Subcutaneous abdominal adipose tissue (tissue), 5 donors: ENCODE results near the gene PI3.

ENCODE experiments used
- H3K27ac ChIP-seq: one replicate; pipeline ENCODE4 v1.7.0; 2013; ENCODE audit warnings: low read depth, mild to moderate bottlenecking, inconsistent platforms, low read length, moderate library complexity
- H3K27me3 ChIP-seq, 5 donors: one replicate each; pipeline ENCODE4 v1.7.0; 2013; ENCODE audit warnings: low read length in 5 of 5, inconsistent platforms in 1 of 5; ENCODE audit not compliant: control insufficient read depth in 5 of 5, insufficient read depth in 4 of 5
- H3K36me3 ChIP-seq, 5 donors: one replicate each; pipeline ENCODE4 v1.7.0; 2013; ENCODE audit warnings: low read length in 5 of 5; ENCODE audit not compliant: control insufficient read depth in 5 of 5, insufficient read depth in 5 of 5
- H3K4me1 ChIP-seq, 5 donors: one replicate each; pipeline ENCODE4 v1.7.0; 2013; ENCODE audit warnings: low read length in 5 of 5, mild to moderate bottlenecking in 3 of 5, moderate library complexity in 1 of 5; ENCODE audit not compliant: control insufficient read depth in 5 of 5, insufficient read depth in 5 of 5
- H3K4me3 ChIP-seq, 5 donors: one replicate each; pipeline ENCODE4 v1.7.0; 2013; ENCODE audit warnings: low read length in 5 of 5, low read depth in 1 of 5
- H3K9ac ChIP-seq, 5 donors: one replicate each; pipeline ENCODE4 v1.7.0; 2013; ENCODE audit warnings: low read length in 5 of 5, mild to moderate bottlenecking in 4 of 5, moderate library complexity in 3 of 5
- H3K9me3 ChIP-seq, 5 donors: one replicate each; pipeline ENCODE4 v1.7.0; 2013; ENCODE audit warnings: low read length in 5 of 5; ENCODE audit not compliant: control insufficient read depth in 5 of 5
- donor health status: healthy.
- donor health status: healthy.
- donor health status: healthy.
- donor health status: healthy.
- donor health status: healthy.

PI3 gene

GRCh38 chr20:45181639-45182038, 6.9 kb downstream of the PI3 start:
- no peak overlapping the region for H3K4me3 ChIP-seq
- peaks cover 0 to 5% (median 0%) of the 10 kb centered on the region in 5 donors for H3K27me3 ChIP-seq
- H3K27ac ChIP-seq = no peak overlapping the region
- no peak overlapping the region for H3K9ac ChIP-seq
- H3K36me3 ChIP-seq = no peaks in the 10 kb centered on the region
- no peaks in the 10 kb centered on the region for H3K9me3 ChIP-seq
- H3K4me1 ChIP-seq = no peaks in the 10 kb centered on the region

- H3K9me3 ChIP-seq = no peaks in the 10 kb centered on the region
- no peaks in the 10 kb centered on the region for H3K4me1 ChIP-seq
- no peak overlapping the region for H3K27ac ChIP-seq
- H3K9ac ChIP-seq = no peak overlapping the region
- H3K4me3 ChIP-seq = no peak overlapping the region
- no peaks in the 10 kb centered on the region for H3K36me3 ChIP-seq
- H3K27me3 ChIP-seq = peaks cover 0 to 5% (median 0%) of the 10 kb centered on the region in 5 donors
Measured at GRCh38 chr20:45183084-45183483, 8.4 kb downstream of the PI3 start.

GRCh38 chr20:45187693-45188092, 13.0 kb downstream of the PI3 start:
- H3K9ac ChIP-seq = no peak overlapping the region
- H3K27ac ChIP-seq = no peak overlapping the region
- no peaks in the 10 kb centered on the region for H3K4me1 ChIP-seq
- peaks cover 0 to 3% (median 2%) of the 10 kb centered on the region in 5 donors for H3K27me3 ChIP-seq
- H3K36me3 ChIP-seq = no peaks in the 10 kb centered on the region
- H3K9me3 ChIP-seq = no peaks in the 10 kb centered on the region
- no peak overlapping the region for H3K4me3 ChIP-seq

- no peak overlapping the region for H3K27ac ChIP-seq
- H3K36me3 ChIP-seq = no peaks in the 10 kb centered on the region
- no peak overlapping the region for H3K9ac ChIP-seq
- H3K4me3 ChIP-seq = no peak overlapping the region
- H3K27me3 ChIP-seq = peaks cover 0 to 3% (median 2%) of the 10 kb centered on the region in 5 donors
- no peaks in the 10 kb centered on the region for H3K4me1 ChIP-seq
- no peaks in the 10 kb centered on the region for H3K9me3 ChIP-seq
Measured at GRCh38 chr20:45189067-45189609, 14.4 kb downstream of the PI3 start.

GRCh38 chr20:45189861-45190260, 15.2 kb downstream of the PI3 start:
- Histone ChIP-seq H3K4me3 (no peak overlapping the region), H3K27ac (no peak overlapping the region), H3K4me1 (no peaks in the 10 kb centered on the region), H3K9ac (no peak overlapping the region), H3K9me3 (no peaks in the 10 kb centered on the region), H3K36me3 (no peaks in the 10 kb centered on the region), H3K27me3 (peaks cover 0 to 3% (median 2%) of the 10 kb centered on the region in 5 donors)

- Histone ChIP-seq H3K27ac (no peak overlapping the region), H3K4me3 (no peak overlapping the region)
Measured at GRCh38 chr20:45191926-45192325, 17.2 kb downstream of the PI3 start.

GRCh38 chr20:45193331-45193730, 18.6 kb downstream of the PI3 start:
- H3K9ac ChIP-seq = no peak overlapping the region
- no peaks in the 10 kb centered on the region for H3K9me3 ChIP-seq
- H3K27me3 ChIP-seq = peaks cover 0 to 3% (median 3%) of the 10 kb centered on the region in 5 donors
- H3K4me3 ChIP-seq = no peak overlapping the region
- H3K36me3 ChIP-seq = no peaks in the 10 kb centered on the region
- H3K27ac ChIP-seq = no peak overlapping the region
- no peaks in the 10 kb centered on the region for H3K4me1 ChIP-seq

More at GRCh38 chr20:45191926-45192325, 17.2 kb downstream of the PI3 start:
- Histone ChIP-seq H3K9ac (no peak overlapping the region), H3K27me3 (peaks cover 0 to 3% (median 2%) of the 10 kb centered on the region in 5 donors), H3K9me3 (no peaks in the 10 kb centered on the region), H3K36me3 (no peaks in the 10 kb centered on the region), H3K4me1 (no peaks in the 10 kb centered on the region)

GRCh38 chr20:45206725-45207124, 32.0 kb downstream of the PI3 start, which contains the start of gene SEMG1:
TSS of gene SEMG1 (plus strand) at chr20:45207033. CDS start at chr20:45207054, 21 bp downstream.
- peaks cover 0 to 8% (median 6%) of the 10 kb centered on the region in 5 donors for H3K9me3 ChIP-seq
- H3K4me1 ChIP-seq = no peaks in the 10 kb centered on the region
- H3K4me3 ChIP-seq = no peak within 1 kb of the TSS
- no peak within 1 kb of the TSS for H3K9ac ChIP-seq
- H3K27me3 ChIP-seq = peaks cover 0 to 6% (median 3%) of the 10 kb centered on the region in 5 donors
- H3K27ac ChIP-seq = no peak within 1 kb of the TSS
- H3K36me3 ChIP-seq = no peaks in the 10 kb centered on the region

- Histone ChIP-seq H3K27ac (no peak overlapping the region), H3K4me3 (no peak overlapping the region), H3K9me3 (no peaks in the 10 kb centered on the region), H3K4me1 (no peaks in the 10 kb centered on the region), H3K36me3 (no peaks in the 10 kb centered on the region), H3K9ac (no peak overlapping the region), H3K27me3 (peaks cover 0 to 3% (median 0%) of the 10 kb centered on the region in 5 donors)
Measured at GRCh38 chr20:45209924-45210323, 35.2 kb downstream of the PI3 start.

GRCh38 chr20:45211569-45212474, 37.1 kb downstream of the PI3 start:
- no peak overlapping the region for H3K27ac ChIP-seq

More at GRCh38 chr20:45211569-45212474, 37.1 kb downstream of the PI3 start:
- Histone ChIP-seq H3K4me3 (no peak overlapping the region), H3K9me3 (no peaks in the 10 kb centered on the region), H3K36me3 (no peaks in the 10 kb centered on the region), H3K9ac (no peak overlapping the region), H3K27me3 (peaks cover 0 to under 1% (median 0%) of the 10 kb centered on the region in 5 donors), H3K4me1 (no peaks in the 10 kb centered on the region)
